ENCODE data around the gene BLM.

GRCh38 chr15:90836296-90836871 is 119.2 kb downstream of the BLM start:
- TF ChIP-seq CTCF (IDR thresholded peaks at IDR 0.05; ENCODE audit: insufficient read depth, low read depth, low read length) (no peak), EZH2 (IDR thresholded peaks at IDR 0.05; ENCODE audit: insufficient read depth, low read length) (no peak)

Data from astrocyte (in vitro differentiated cells and primary cell).